Cerebellar cortex (tissue), 1 donor: ENCODE results near the gene KDM6A.
"Not testable (repeated sequence)": the region's sequence is repeated elsewhere in the genome, so short reads cannot be mapped to it uniquely, and the experiment has no call there.

Source experiments
- DNase-seq: peaks from one replicate; pipeline ENCODE4 v3.0.0-alpha.2; 2015; ENCODE audit warnings: low spot score

Gene KDM6A

GRCh38 chrX:44961817-44962607, 89.0 kb downstream of the KDM6A start:
- DNase-seq, result no peak

GRCh38 chrX:44962944-44963343, 90.0 kb downstream of the KDM6A start:
- no peak for DNase-seq

GRCh38 chrX:44967221-44967620, 94.2 kb downstream of the KDM6A start:
- DNase-seq, result no peak

GRCh38 chrX:44970709-44971108, 97.7 kb downstream of the KDM6A start:
- no peak for DNase-seq

GRCh38 chrX:44971674-44972073, 98.7 kb downstream of the KDM6A start:
- DNase-seq, result no peak

GRCh38 chrX:44972132-44972531, 99.1 kb downstream of the KDM6A start:
- no peak for DNase-seq

GRCh38 chrX:44973420-44973932, 100.5 kb downstream of the KDM6A start:
- DNase-seq, result no peak

GRCh38 chrX:44974451-44974850, 101.5 kb downstream of the KDM6A start:
- DNase-seq, result no peak

GRCh38 chrX:44975666-44976263, 102.8 kb downstream of the KDM6A start:
- DNase-seq, result no peak

GRCh38 chrX:44978976-44979375, 106.0 kb downstream of the KDM6A start:
- DNase-seq, result no peak

GRCh38 chrX:44980403-44980802, 107.4 kb downstream of the KDM6A start:
- DNase-seq, result no peak

GRCh38 chrX:44980883-44981282, 107.9 kb downstream of the KDM6A start:
- no peak for DNase-seq

GRCh38 chrX:44989995-44990770, 117.2 kb downstream of the KDM6A start:
- DNase-seq, result no peak

GRCh38 chrX:44992775-44993174, 119.8 kb downstream of the KDM6A start:
- no peak for DNase-seq

- DNase-seq, result no peak
These were observed 123.3 kb downstream of the KDM6A start for GRCh38 chrX:44996277-44996676.

GRCh38 chrX:44997282-44997812, 124.4 kb downstream of the KDM6A start:
- DNase-seq, result no peak

- no peak for DNase-seq
These were observed 124.9 kb downstream of the KDM6A start for GRCh38 chrX:44997888-44998287.

- not testable (repeated sequence) for DNase-seq
These were observed 126.2 kb downstream of the KDM6A start for GRCh38 chrX:44999237-44999636.

GRCh38 chrX:44999872-45000271, 126.9 kb downstream of the KDM6A start:
- not testable (repeated sequence) for DNase-seq

GRCh38 chrX:45001048-45001447, 128.1 kb downstream of the KDM6A start:
- DNase-seq, result no peak

- DNase-seq, result no peak
These were observed 130.1 kb downstream of the KDM6A start for GRCh38 chrX:45003085-45003484.

- no peak for DNase-seq
These were observed 133.2 kb downstream of the KDM6A start for GRCh38 chrX:45006002-45006800.
